NCI-H748 treated with DMSO at 0.1 percent for 48 hours (cell line): ENCODE measurements around the gene ACOT7.
"Not testable (repeated sequence)": the region's sequence is repeated elsewhere in the genome, so short reads cannot be mapped to it uniquely, and the experiment has no call there.

Source experiments
- DNase-seq: peaks from one replicate; lab custom pipeline; 2025; lab: John Stamatoyannopoulos, UW

ACOT7 gene

DNA sequence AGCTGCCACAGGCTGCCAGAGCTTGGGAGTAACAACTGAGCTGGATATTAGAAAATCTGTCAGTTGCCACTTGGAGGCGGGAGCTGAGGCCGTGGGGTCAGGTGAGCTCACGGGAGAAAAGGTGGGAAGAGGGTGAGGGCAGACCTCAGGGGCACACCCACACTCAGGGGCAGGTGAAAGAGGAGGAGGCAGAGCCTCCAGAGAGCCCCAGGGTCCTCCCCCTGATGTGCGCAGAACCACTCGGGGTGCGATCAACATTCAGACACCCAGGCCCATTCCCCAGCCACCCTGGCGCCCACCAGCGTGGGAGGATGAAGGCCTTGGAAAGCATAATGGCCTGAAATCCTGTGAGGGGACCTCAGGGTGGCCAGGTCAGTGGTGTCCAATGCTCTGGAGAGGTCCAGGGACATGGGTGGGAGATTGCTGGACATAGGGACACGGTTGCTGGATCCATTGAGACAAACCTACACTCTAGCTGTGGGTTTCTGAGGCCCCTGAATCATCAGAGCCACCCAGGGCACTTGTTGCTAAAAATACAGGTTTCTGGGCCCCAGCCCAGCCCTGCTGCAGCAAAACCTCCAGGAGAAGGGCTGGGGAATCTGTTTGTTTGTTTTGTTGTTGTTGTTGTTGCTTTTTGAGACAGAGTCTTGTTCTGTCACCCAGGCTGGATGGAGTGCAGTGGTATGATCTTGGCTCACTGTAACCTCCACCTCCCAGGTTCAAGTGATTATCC is 83.3 kb downstream of the ACOT7 start:
- DNase-seq, result no peak

- DNase-seq, result no peak
These were observed 84.0 kb downstream of the ACOT7 start for GRCh38 chr1:6309564-6309963.

- DNase-seq, result no peak
These were observed 85.1 kb downstream of the ACOT7 start for GRCh38 chr1:6308449-6308848.

GRCh38 chr1:6307682-6308081 is 85.9 kb downstream of the ACOT7 start:
- DNase-seq, result not testable (repeated sequence)

DNA sequence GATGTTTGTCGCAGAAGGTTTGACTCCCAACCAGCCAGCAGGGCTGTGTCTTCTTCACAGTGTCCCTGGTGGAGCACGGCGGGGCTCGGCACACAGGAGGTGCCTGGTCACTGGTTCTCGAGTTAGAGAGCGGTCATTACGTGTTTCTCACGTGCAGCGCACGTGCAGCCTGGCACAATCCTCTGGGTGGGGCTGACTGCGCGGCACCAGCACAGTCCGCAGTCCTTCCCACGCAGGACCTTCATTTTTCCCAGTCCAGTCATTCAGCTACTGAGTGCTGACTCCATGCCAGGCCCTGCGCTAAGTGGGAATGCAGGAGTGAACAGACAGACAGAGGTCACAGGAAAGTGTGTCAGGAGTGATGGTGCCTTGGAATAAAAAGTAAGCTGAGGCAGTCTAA is 86.5 kb downstream of the ACOT7 start:
- DNase-seq, result no peak

DNA sequence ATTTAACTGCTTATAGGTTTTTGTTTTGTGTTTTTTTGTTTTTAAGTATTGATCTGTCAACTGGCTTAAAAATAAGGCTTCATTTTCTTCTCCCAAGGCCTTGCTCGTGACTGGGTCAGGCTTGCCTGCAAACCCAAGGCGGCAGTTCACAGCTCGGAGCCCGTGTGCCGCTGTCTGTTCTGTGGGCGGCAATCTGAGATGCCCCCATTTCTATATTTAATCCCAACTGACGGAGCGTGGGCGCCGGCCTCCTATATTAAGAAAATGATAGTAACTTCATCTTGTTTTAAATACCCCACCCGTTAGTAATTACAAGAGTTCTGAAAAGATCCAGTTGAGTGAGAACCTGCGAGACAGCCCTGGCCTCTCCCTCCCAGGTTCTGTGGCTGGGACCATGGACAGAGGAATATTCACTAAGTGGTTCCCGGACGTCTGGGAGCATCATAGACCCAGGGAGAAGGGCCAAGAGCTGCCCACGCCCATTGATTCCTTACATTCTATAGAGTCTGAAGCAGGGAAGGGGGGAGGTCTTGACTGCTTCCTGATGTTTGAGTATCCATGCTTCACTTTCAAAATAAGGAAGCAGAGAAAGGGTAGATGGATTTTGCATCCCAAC is 90.1 kb downstream of the ACOT7 start:
- no peak for DNase-seq

DNA sequence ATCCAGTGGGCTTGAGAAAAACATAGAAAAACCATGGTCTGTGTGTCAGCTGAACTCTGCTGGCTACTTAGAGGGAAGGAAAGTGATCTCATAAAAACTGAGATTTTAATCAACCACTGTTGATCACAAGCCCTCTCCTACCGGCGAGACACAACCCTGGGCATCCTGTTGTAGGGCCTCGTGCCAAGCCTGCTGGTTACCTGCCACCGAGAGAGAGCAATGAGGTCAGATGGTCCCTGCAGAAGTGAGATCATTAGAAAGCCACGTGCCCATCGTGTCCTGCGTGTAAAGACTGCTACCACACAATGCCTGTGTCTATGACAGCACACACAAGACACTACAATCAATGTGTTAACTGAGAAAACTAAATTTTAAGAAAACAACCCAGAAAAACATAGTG is 91.0 kb downstream of the ACOT7 start:
- DNase-seq, result no peak

DNA sequence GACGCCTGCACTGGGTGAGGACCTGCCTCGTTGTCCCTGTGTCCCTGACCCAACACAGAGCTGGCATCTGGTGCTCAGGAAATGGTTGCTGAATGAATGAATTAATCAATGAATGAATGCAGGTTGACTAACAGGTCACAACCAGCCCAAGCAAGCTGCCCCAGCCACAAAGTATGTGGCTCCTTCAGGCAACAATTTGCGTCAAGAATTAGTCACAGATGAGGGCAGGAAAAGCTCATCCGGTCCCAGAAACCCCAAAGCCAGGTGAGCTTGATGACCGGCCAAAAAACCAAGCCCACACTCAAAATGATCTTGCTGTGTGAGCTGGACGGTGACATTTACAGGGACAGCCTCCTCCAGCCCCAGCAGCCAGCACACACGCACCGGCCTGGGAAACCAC is 92.0 kb downstream of the ACOT7 start:
- DNase-seq, result no peak

DNA sequence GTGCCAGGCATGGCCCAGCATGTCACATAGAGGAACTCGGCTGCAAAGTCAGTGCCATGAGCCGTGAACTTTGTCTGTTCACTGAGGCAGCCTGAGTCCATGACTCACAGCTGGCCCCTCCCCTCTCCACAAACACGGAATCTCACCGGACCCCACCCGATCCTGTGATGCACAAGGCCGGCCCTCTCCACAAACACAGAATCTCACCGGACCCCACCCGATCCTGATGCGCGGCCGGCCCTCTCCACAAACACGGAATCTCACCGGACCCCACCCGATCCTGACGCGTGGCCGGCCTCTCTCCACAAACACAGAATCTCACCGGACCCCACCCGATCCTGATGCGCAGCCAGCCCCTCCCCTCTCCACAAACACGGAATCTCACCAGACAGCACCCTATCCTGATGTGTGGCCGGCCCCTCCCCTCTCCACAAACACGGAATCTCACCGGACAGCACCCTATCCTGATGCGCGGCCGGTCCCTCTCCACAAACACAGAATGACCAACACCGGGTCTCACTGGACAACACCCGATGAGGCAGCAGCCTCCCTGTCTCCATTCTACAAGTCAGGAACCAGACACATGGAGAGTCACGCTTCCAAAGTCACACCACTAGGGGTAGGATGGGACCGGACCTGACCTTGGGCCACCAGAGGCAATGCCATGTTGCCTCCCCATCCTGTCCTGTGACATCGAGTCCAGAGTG is 93.1 kb downstream of the ACOT7 start:
- DNase-seq, result no peak

DNA sequence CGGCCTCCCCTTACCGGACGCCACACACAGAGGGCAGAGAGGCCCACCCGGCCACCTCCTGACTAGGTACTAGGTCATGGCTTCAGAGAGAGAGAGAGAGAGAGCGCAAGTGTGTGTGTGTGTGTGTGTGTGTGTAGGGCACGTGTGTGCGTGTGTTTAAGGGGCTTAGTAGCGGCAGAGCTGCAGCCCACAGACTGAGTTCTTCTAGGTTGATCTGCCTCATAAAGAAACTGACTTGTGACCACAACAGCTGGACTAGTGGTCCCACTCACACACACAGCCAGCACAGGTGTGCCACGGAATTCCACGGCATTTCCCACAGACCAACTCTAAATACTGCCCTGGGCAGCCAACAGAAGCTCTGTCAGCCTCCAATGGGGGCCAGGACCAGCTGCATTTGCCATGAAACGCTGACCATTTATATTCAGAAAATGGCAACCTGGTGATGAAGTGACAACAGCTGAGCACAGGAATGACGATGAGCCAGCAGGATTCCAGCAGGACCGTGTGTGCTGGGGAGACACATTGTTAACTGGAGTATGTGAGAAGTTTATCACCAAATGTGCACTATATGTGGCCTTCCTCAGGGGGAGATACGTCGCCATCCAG is 93.9 kb downstream of the ACOT7 start:
- DNase-seq, result no peak

DNA sequence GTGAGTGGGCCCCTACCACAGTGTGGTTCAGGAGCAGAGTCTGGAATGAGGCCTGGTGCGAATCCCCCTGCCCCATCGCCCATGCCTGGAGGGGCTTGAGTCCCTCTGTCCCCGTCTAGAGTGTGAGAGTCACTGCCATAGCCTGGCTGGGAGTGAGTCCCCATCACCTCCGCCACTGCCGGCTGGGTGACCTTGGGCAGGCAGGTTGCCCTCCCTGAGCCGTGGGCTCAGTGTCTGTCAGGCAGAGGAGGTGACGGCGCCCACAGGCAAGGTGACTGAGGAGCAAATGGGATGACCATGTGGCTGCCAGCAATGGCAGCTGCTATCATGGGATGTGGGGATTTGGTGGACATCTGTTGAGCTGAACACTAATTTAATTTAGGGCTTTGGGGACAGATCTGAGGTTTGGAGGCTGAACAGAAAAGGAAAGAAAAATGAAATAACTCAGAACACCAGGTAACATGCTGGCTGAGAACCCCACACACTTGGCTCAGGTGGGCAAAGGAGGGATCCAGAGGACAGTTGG is 94.6 kb downstream of the ACOT7 start:
- no peak for DNase-seq

DNA sequence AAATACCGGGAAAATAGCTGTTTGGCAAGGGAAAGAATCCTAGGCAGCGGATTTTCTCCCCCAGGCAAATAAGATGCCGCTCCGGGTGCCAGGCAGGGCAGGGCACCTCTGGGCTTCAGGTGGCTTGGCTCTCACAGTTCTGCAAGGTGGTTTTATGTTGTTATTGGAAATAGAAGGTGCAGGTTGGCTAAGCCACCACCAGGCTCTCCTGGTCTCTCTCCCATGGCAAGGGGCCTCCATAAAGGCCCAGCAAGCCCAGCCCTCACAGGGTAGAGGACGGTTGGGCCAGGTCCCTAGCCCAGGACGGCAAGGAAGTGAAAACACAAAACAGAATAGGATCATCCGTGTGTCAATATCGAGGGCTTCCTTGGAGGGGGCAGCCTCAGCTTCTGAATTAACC is 95.0 kb downstream of the ACOT7 start:
- DNase-seq, result no peak

DNA sequence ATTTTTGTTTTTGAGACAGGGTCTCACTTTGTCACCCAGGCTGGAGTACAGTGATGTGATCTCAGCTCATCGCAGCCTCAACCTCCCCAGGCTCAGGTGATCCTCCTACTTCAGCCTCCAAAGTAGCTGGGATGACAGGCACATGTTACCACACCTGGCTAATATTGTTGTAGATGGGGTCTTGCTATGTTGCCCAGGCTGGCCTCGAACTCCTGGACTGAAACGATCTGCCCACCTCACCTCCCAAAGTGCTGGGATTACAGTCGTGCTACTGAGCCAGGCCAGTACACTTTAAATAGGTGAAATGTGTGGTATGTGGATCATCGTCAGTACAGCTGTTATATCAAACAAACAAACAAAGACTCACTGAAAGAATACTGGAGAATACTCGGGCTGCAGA is 97.7 kb downstream of the ACOT7 start:
- DNase-seq, result no peak

- DNase-seq, result no peak
These were observed 98.5 kb downstream of the ACOT7 start for GRCh38 chr1:6294890-6295556.

GRCh38 chr1:6294080-6294889 is 99.3 kb downstream of the ACOT7 start:
- DNase-seq, result no peak

- DNase-seq, result no peak
These were observed 101.5 kb downstream of the ACOT7 start for GRCh38 chr1:6292102-6292501.

DNA sequence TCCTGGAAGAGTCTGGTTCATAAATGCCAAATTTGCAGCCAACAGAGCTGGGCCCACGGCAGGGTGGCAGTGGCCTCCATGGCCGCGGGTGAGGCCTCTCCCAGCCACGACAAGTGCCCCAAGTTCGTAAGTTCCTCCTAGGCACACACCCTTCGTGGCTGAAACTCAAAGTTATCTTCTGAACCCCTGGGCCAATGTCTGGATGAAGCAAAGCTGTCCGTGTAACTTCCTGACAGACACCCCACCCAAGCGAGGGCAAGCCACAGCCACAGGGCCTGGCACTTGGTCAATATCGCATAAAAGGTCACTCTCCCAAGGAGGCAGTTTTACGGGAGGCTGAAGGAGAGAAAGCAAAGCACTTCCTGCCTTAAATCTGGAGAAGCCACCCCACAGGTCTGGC is 104.9 kb downstream of the ACOT7 start:
- no peak for DNase-seq

DNA sequence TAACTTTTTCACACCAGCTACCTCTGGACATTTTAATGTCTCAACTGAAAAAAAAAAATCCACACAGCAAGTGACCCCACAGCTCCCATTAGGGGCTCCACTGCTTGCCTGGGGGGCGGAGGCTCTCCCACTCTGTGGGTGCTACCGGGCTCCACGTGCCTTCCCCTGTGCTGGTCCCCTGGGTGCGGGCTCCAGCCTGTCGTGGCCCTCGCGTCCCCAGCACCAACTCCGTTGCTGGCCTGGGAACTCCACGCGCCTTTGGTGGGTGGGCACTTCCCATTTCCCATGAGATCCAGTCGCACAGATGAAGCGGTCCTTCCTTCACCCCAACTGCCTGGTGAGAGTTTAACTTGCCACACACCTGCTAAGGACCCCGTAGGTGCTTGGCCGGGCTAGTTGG is 105.5 kb downstream of the ACOT7 start:
- DNase-seq, result no peak

DNA sequence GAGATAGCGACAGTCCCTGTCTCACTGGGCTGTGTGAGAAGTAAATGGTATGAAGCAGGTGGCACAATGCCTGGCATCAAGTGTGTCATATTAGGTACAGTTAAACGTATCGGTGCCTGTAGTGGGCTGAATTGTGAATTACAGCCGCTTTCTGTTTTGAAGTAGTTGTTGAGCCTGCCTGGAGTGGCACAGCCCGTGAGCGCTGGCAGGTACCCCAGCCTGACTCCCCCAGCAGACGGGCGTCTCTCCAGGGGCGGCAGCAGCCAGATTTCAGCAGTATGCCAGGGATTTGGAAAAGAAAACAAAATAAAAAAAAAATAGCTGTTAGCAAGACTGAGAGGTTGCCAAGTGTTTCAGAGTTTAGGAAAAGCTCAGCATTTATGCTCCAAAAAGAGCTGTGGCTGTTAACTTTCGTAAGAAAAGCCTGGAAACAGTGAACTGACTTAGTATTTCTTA is 106.1 kb downstream of the ACOT7 start:
- DNase-seq, result no peak

- DNase-seq, result no peak
These were observed 106.5 kb downstream of the ACOT7 start for GRCh38 chr1:6287029-6287428.

DNA sequence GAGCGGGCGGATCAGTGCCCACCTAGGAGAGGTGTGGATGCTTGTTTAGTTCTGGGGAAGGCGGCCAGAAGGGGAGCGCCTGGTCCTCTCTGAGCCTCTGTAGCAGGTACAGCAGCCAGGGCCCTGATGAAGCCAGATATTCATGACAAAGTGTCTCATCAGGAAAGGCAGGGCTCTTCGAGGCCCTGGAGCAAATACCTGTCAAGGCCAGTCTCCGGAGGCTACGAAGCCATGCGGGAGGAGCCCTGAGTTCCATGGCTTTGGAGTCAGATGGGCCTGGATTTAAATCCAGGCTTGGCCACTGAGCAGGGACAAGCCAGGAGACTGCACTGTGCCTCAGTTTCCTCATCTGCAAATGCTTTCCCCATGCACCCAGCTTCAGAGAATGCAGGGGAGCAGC is 107.3 kb downstream of the ACOT7 start:
- DNase-seq, result no peak
